HG03439 (cell line): ENCODE data around the gene DEPDC4.

Experiments used
- ATAC-seq: cut with Tn5 transposase; IDR thresholded peaks from one replicate; pipeline ENCODE4 v1.9.1; 2021; ENCODE audit warnings: mild to moderate bottlenecking, moderate library complexity; ENCODE audit not compliant: unreplicated experiment

The DEPDC4 gene

GRCh38 chr12:100219328-100220109 lies 47.4 kb downstream of the DEPDC4 start:
- ATAC-seq, result no peak

GRCh38 chr12:100216337-100216736 lies 50.5 kb downstream of the DEPDC4 start:
- ATAC-seq, result no peak

GRCh38 chr12:100215209-100215608 lies 51.7 kb downstream of the DEPDC4 start:
- no peak for ATAC-seq

- no peak for ATAC-seq
These were observed 52.4 kb downstream of the DEPDC4 start for GRCh38 chr12:100214518-100214917.

GRCh38 chr12:100213016-100213891 lies 53.6 kb downstream of the DEPDC4 start:
- no peak for ATAC-seq

- ATAC-seq, result no peak
These were observed 55.2 kb downstream of the DEPDC4 start for GRCh38 chr12:100211698-100212097.

- ATAC-seq, result no peak
These were observed 58.0 kb downstream of the DEPDC4 start for GRCh38 chr12:100208834-100209233.

- no peak for ATAC-seq
These were observed 59.6 kb downstream of the DEPDC4 start for GRCh38 chr12:100207311-100207710.

- no peak for ATAC-seq
These were observed 65.1 kb downstream of the DEPDC4 start for GRCh38 chr12:100201604-100202423.

- ATAC-seq, result peak; percentile 89
These were observed 66.3 kb downstream of the DEPDC4 start, which contains the start of gene ACTR6 for GRCh38 chr12:100200463-100201181. ACTR6 (plus strand) TSS chr12:100200815; CDS start chr12:100200852, 37 bp downstream.

- ATAC-seq, result peak; percentile 68
These were observed 67.3 kb downstream of the DEPDC4 start for GRCh38 chr12:100199347-100200149.

- ATAC-seq, result no peak
These were observed 67.9 kb downstream of the DEPDC4 start for GRCh38 chr12:100199023-100199346.

GRCh38 chr12:100197486-100197885 lies 69.4 kb downstream of the DEPDC4 start:
- no peak for ATAC-seq

- ATAC-seq, result no peak
These were observed 73.8 kb downstream of the DEPDC4 start for GRCh38 chr12:100193085-100193484.
